Endothelial cell (in vitro differentiated cells): ENCODE measurements around the gene MCEMP1. TPM values are rescaled to one million over a fixed set of nuclear protein-coding genes. Genes with fewer than 3 reads are reported as not detected.

Source experiments
- DNase-seq: peaks from one replicate; pipeline ENCODE4 v3.0.0; 2021; ENCODE audit warnings: low spot score
- H3K27ac Mint-ChIP-seq: one replicate; pipeline ENCODE4 v1.8.0; 2021; ENCODE audit warnings: mixed read lengths, inconsistent platforms; ENCODE audit not compliant: unreplicated experiment
- H3K27me3 Mint-ChIP-seq: one replicate; pipeline ENCODE4 v1.8.0; 2021; ENCODE audit warnings: mild to moderate bottlenecking, moderate library complexity, mixed read lengths, inconsistent platforms; ENCODE audit not compliant: unreplicated experiment
- H3K36me3 Mint-ChIP-seq: one replicate; pipeline ENCODE4 v1.8.0; 2021; ENCODE audit warnings: mild to moderate bottlenecking, low read depth, mixed read lengths, inconsistent platforms; ENCODE audit not compliant: unreplicated experiment
- H3K4me1 Mint-ChIP-seq: one replicate; pipeline ENCODE4 v1.8.0; 2021; ENCODE audit warnings: mild to moderate bottlenecking, mixed read lengths, inconsistent platforms; ENCODE audit not compliant: unreplicated experiment
- H3K4me3 Mint-ChIP-seq: one replicate; pipeline ENCODE4 v1.8.0; 2021; ENCODE audit warnings: mild to moderate bottlenecking, mixed read lengths, inconsistent platforms; ENCODE audit not compliant: unreplicated experiment
- H3K9me3 Mint-ChIP-seq: one replicate; pipeline ENCODE4 v1.8.0; 2021; ENCODE audit warnings: mixed read lengths, inconsistent platforms; ENCODE audit not compliant: unreplicated experiment
- CTCF ChIP-seq: fragments of 200-600 bp; sonication (generic); IDR thresholded peaks from one replicate; pipeline ENCODE4 v1.5.0; 2021; ENCODE audit warnings: antibody characterized with exemption; ENCODE audit not compliant: unreplicated experiment
- total RNA-seq: library from RNA; stranded (reverse); fragmentation: NEBNext Ultra II Directional; extraction: Animal tissue kit (Norgen Biotek cat#: 25700); gene quantifications from one replicate; pipeline ENCODE4 v1.2.1, GENCODE V29; 2021; ENCODE audit not compliant: unreplicated experiment

Gene MCEMP1
- total RNA-seq, 1 donor from 2014 or later, result not detected

- Mint-ChIP-seq H3K27ac (no peak overlapping the region), H3K4me1 (no peaks in the 10 kb centered on the region), H3K9me3 (no peaks in the 10 kb centered on the region), H3K4me3 (no peak overlapping the region), H3K36me3 (no peaks in the 10 kb centered on the region), H3K27me3 (peaks cover 13% of the 10 kb centered on the region)
- TF ChIP-seq CTCF, result no peak
- DNase-seq, result no peak
These were observed 21.7 kb downstream of the MCEMP1 start for GRCh38 chr19:7698583-7698982.

GRCh38 chr19:7699003-7699402 is 22.1 kb downstream of the MCEMP1 start:
- peaks cover 13% of the 10 kb centered on the region for H3K27me3 Mint-ChIP-seq
- H3K9me3 Mint-ChIP-seq, result no peaks in the 10 kb centered on the region
- no peaks in the 10 kb centered on the region for H3K36me3 Mint-ChIP-seq
- H3K4me1 Mint-ChIP-seq, result no peaks in the 10 kb centered on the region
- H3K27ac Mint-ChIP-seq, result no peak overlapping the region
- no peak overlapping the region for H3K4me3 Mint-ChIP-seq
- DNase-seq, result no peak
- TF ChIP-seq CTCF, result no peak

GRCh38 chr19:7699417-7700401 is 22.8 kb downstream of the MCEMP1 start:
- no peak for DNase-seq
- Mint-ChIP-seq H3K27ac (no peak overlapping the region), H3K27me3 (peaks cover 13% of the 10 kb centered on the region), H3K4me3 (peak overlapping the region; percentile 53), H3K9me3 (no peaks in the 10 kb centered on the region), H3K4me1 (no peaks in the 10 kb centered on the region), H3K36me3 (no peaks in the 10 kb centered on the region)
- TF ChIP-seq CTCF, result no peak

- DNase-seq, result no peak
These were observed 24.3 kb downstream of the MCEMP1 start for GRCh38 chr19:7701049-7701653.

More at GRCh38 chr19:7701049-7701653, 24.3 kb downstream of the MCEMP1 start:
- Mint-ChIP-seq H3K36me3 (no peaks in the 10 kb centered on the region), H3K27ac (no peak overlapping the region), H3K9me3 (no peaks in the 10 kb centered on the region), H3K4me3 (no peak overlapping the region), H3K27me3 (peaks cover 18% of the 10 kb centered on the region), H3K4me1 (no peaks in the 10 kb centered on the region)
- TF ChIP-seq CTCF, result no peak
